GM12878 (cell line): ENCODE data around the gene KLK13.

ENCODE experiments used
- EP300 ChIP-seq, 2 experiments: fragments of 150-350 bp in 1 of 2; IDR thresholded peaks; 2 replicates each; pipeline ENCODE4 v1.6.1; 2011 to 2012; ENCODE audit warnings: low read depth in 2 of 2, low read length in 2 of 2, borderline replicate concordance in 1 of 2, improper control_type of control experiment in 1 of 2, inconsistent platforms in 1 of 2; ENCODE audit not compliant: control insufficient read depth in 1 of 2
- ESRRA ChIP-seq: IDR thresholded peaks from 2 replicates; pipeline ENCODE4 v1.6.1; 2012; ENCODE audit warnings: mild to moderate bottlenecking, low read length, improper control_type of control experiment
- KAT2A ChIP-seq: conservative IDR thresholded peaks from 2 replicates; pipeline ENCODE4 v1.6.1; 2011; ENCODE audit warnings: low read depth, low read length; ENCODE audit not compliant: control insufficient read depth
- POLR2A ChIP-seq: IDR thresholded peaks from 2 replicates; pipeline ENCODE4 v1.6.1; 2011; ENCODE audit warnings: low read depth, mild to moderate bottlenecking, low read length
- ZNF217 ChIP-seq: fragments of 450-650 bp; IDR thresholded peaks from 2 replicates; pipeline ENCODE4 v1.6.1; 2017; ENCODE audit warnings: antibody characterized with exemption, mild to moderate bottlenecking
- TF ChIP-seq, protein P1 (sequence below), 3 experiments: IDR thresholded peaks in 2 of 3; conservative IDR thresholded peaks in 1 of 3; 2 replicates each; pipeline ENCODE4 v1.5.1; 2011; ENCODE audit warnings: low read depth in 3 of 3, low read length in 3 of 3, mild to moderate bottlenecking in 3 of 3, control low read depth in 2 of 3, moderate library complexity in 2 of 3, inconsistent platforms in 1 of 3, mixed read lengths in 1 of 3; ENCODE audit not compliant: control insufficient read depth in 2 of 3, insufficient read depth in 1 of 3; ENCODE audit errors: extremely low read depth in 1 of 3
- TF ChIP-seq, protein P2 (sequence below): fragments of 150-350 bp; IDR thresholded peaks from 2 replicates; pipeline ENCODE4 v1.6.1; 2016; ENCODE audit warnings: low read depth, low read length
- TF ChIP-seq, protein P3 (sequence below): IDR thresholded peaks from 2 replicates; pipeline ENCODE4 v1.6.1; 2012; ENCODE audit warnings: low read depth, low read length, improper control_type of control experiment

DNA sequence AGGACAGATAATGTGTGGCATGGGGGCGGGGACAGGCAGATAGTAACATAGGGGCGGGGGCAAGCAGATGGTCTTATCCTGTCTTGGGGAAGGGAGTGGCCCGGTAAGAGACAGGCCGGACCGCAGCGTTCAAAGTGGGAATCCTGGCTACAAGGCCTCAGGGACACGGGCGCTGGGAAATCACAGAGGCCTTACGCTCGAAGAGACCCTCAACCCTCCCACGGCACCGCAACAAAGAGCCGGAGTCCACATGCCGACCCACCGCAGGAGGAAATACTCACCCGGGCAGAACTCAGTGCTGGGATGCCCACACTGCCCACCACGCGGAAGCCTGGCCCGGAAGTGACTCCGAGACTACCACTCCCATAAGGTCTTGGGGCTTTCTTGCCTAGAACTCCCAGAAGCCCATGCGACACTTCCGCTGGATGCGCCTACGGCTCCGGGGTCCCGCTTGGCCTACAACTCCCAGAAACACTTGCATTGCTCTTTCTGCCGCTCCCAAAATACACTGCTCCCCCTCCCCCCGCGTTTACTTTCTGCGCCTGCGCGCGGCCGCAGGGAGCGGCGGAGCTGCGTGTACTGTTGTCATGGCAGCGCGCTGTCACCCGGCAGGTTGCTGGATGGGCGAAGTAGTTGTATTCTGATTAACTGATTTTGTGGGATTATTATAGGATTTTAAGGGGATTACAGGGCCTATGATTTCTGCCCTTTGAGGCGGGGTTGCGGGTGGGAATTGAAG lies 43.3 kb upstream of the KLK13 start, which contains the start of gene CTU1:
- TF ChIP-seq EP300 (IDR thresholded peaks at IDR 0.05; ENCODE audit: borderline replicate concordance in 1 of 2, control insufficient read depth in 1 of 2, low read depth in 2 of 2, low read length in 2 of 2), result no peak
- no peak for TF ChIP-seq KAT2A
- TF ChIP-seq, protein P1, sequence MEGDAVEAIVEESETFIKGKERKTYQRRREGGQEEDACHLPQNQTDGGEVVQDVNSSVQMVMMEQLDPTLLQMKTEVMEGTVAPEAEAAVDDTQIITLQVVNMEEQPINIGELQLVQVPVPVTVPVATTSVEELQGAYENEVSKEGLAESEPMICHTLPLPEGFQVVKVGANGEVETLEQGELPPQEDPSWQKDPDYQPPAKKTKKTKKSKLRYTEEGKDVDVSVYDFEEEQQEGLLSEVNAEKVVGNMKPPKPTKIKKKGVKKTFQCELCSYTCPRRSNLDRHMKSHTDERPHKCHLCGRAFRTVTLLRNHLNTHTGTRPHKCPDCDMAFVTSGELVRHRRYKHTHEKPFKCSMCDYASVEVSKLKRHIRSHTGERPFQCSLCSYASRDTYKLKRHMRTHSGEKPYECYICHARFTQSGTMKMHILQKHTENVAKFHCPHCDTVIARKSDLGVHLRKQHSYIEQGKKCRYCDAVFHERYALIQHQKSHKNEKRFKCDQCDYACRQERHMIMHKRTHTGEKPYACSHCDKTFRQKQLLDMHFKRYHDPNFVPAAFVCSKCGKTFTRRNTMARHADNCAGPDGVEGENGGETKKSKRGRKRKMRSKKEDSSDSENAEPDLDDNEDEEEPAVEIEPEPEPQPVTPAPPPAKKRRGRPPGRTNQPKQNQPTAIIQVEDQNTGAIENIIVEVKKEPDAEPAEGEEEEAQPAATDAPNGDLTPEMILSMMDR (IDR thresholded peaks at IDR 0.05 in 2 of 3, conservative IDR thresholded peaks at IDR 0.05 in 1 of 3; ENCODE audit: control insufficient read depth in 2 of 3, extremely low read depth in 1 of 3, insufficient read depth in 1 of 3, low read depth in 3 of 3, low read length in 3 of 3), result no peak
- TF ChIP-seq ESRRA, result no peak
- TF ChIP-seq, protein P2, sequence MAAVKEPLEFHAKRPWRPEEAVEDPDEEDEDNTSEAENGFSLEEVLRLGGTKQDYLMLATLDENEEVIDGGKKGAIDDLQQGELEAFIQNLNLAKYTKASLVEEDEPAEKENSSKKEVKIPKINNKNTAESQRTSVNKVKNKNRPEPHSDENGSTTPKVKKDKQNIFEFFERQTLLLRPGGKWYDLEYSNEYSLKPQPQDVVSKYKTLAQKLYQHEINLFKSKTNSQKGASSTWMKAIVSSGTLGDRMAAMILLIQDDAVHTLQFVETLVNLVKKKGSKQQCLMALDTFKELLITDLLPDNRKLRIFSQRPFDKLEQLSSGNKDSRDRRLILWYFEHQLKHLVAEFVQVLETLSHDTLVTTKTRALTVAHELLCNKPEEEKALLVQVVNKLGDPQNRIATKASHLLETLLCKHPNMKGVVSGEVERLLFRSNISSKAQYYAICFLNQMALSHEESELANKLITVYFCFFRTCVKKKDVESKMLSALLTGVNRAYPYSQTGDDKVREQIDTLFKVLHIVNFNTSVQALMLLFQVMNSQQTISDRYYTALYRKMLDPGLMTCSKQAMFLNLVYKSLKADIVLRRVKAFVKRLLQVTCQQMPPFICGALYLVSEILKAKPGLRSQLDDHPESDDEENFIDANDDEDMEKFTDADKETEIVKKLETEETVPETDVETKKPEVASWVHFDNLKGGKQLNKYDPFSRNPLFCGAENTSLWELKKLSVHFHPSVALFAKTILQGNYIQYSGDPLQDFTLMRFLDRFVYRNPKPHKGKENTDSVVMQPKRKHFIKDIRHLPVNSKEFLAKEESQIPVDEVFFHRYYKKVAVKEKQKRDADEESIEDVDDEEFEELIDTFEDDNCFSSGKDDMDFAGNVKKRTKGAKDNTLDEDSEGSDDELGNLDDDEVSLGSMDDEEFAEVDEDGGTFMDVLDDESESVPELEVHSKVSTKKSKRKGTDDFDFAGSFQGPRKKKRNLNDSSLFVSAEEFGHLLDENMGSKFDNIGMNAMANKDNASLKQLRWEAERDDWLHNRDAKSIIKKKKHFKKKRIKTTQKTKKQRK, result no peak
- peak; percentile 78 for TF ChIP-seq POLR2A
- no peak for TF ChIP-seq ZNF217
- TF ChIP-seq, protein P3, sequence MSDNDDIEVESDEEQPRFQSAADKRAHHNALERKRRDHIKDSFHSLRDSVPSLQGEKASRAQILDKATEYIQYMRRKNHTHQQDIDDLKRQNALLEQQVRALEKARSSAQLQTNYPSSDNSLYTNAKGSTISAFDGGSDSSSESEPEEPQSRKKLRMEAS, result peak; percentile 68; the same call in 1 of the 2 replicates
